T-helper 17 cell (primary cell): ENCODE measurements around the gene AQP7. TPM values are rescaled to one million over a fixed set of nuclear protein-coding genes. Genes with fewer than 3 reads are reported as not detected.
"Not testable (repeated sequence)": the region's sequence is repeated elsewhere in the genome, so short reads cannot be mapped to it uniquely, and the experiment has no call there.

ENCODE experiments used
- ATAC-seq: fragments of 150-1000 bp; cut with Tn5 transposase; 2 replicates; pipeline ENCODE4 v1.10.0; 2021; ENCODE audit warnings: mild to moderate bottlenecking, moderate library complexity
- DNase-seq, 3 donors: peaks; one replicate each; pipeline versions ENCODE4 v3.0.0 to v3.0.0-alpha.2; 2020 to 2021
- H3K9me3 ChIP-seq: one replicate; pipeline ENCODE4 v1.7.0; 2013; ENCODE audit warnings: low read length, mild to moderate bottlenecking; ENCODE audit not compliant: control insufficient read depth, poor library complexity, severe bottlenecking
- H3K27ac Mint-ChIP-seq: one replicate; pipeline ENCODE4 v1.8.0; 2022; ENCODE audit warnings: mild to moderate bottlenecking, moderate library complexity, mixed read lengths
- H3K27me3 Mint-ChIP-seq: one replicate; pipeline ENCODE4 v1.8.0; 2022; ENCODE audit warnings: mixed read lengths
- H3K36me3 Mint-ChIP-seq: one replicate; pipeline ENCODE4 v1.8.0; 2022; ENCODE audit warnings: low read depth, mixed read lengths
- H3K4me1 Mint-ChIP-seq: one replicate; pipeline ENCODE4 v1.8.0; 2022; ENCODE audit warnings: mild to moderate bottlenecking, mixed read lengths
- H3K4me3 Mint-ChIP-seq: one replicate; pipeline ENCODE4 v1.8.0; 2022; ENCODE audit warnings: mild to moderate bottlenecking, moderate library complexity, mixed read lengths
- total RNA-seq, 4 donors: library from RNA in 2 of 4; stranded (reverse) in 2 of 4; gene quantifications; one replicate each; pipeline ENCODE4 v1.2.3 and lab custom pipeline; 2022 to 2026

AQP7 gene
- total RNA-seq (1 to 10 TPM in 1 of 2 donors, under 1 TPM in 1; 0.31 to 1.2 TPM), total RNA-seq (lab: John Stamatoyannopoulos, UW) (0 to 0.15 reads per million in 2 donors)

DNA sequence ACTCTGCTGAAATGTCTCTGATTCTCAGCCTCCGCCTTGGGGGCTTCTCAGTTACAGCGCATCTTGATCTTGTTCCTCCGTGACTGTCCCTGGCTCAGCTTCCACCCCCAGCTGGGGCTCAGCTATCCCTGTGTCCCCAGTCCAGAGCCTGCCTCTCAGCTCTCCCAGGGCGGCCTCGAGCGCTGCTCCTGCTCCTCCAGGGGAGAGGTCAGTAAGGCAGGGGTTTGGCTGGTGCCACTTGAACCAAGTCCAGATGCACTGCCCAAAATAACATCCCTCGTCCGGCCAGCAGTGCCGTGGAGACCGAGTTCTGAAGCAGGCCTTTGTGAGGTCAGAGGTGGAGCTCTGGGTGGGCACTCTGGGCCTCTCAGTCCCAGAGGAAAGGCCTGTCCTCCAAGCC, at the start of gene AQP7:
Gene AQP7, minus strand, starts transcription at position 198 of the 400 bp plus-strand sequence. CDS start 1,306 bp downstream, outside the sequence.
- H3K4me3 Mint-ChIP-seq, DNase-seq, H3K9me3 ChIP-seq, H3K36me3 Mint-ChIP-seq, H3K27ac Mint-ChIP-seq, ATAC-seq, H3K27me3 Mint-ChIP-seq: not testable (repeated sequence)
- H3K4me1 Mint-ChIP-seq: peaks cover 16% of the 10 kb centered on the region

DNA sequence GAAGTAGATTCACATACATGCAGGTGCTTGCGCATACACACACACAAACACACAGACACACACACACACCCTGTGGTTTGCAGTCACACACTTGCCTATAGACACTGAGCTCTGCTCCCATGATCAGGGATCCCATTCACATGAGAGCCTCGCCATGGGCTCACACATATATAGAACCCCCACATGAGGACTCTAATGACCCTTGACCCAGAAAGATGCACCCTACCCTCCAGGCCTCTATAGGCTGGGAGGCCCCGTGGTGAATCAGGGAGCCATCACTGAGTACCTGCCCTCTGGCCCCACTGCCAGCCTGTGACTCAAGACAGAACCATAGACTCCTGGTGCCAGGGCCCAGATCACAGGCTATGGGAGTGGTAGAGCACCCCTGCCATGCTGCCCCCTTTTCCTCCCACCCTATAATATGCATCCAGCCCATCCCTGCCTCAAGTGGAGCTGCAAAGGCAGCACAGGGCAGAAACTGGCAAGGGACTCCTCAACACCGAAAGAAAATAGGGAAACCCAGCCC, 48.3 kb upstream of the AQP7 start:
- no peaks in the 10 kb centered on the region for H3K27me3 Mint-ChIP-seq
- peak overlapping the region; percentile 65 for H3K27ac Mint-ChIP-seq
- no peaks in the 10 kb centered on the region for H3K36me3 Mint-ChIP-seq
- no peak for DNase-seq
- no peak overlapping the region for H3K4me3 Mint-ChIP-seq
- no peaks in the 10 kb centered on the region for H3K9me3 ChIP-seq
- no peak for ATAC-seq
- H3K4me1 Mint-ChIP-seq: peaks cover 50% of the 10 kb centered on the region

DNA sequence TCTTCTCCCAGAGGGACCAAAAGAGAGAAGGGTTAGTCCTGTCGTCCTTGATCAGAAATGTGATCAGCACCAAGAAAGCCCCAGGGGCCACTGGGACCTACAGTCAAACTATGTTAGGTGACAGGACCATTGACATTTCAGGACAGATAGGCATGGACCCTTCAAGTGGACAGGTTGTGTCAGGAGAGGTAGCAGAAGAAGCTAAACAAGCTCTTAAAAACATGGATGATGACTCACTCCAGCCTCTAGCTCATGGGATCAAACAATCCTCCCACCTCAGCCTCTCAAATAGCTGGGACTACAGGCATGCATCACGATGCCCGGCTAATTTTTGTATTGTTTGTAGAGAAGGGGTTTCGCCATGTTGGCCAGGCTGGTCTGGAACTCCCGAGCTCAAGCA, 47.3 kb upstream of the AQP7 start:
- H3K27ac Mint-ChIP-seq: no peak overlapping the region
- H3K4me3 Mint-ChIP-seq: no peak overlapping the region
- H3K4me1 Mint-ChIP-seq: peaks cover 54% of the 10 kb centered on the region

DNA sequence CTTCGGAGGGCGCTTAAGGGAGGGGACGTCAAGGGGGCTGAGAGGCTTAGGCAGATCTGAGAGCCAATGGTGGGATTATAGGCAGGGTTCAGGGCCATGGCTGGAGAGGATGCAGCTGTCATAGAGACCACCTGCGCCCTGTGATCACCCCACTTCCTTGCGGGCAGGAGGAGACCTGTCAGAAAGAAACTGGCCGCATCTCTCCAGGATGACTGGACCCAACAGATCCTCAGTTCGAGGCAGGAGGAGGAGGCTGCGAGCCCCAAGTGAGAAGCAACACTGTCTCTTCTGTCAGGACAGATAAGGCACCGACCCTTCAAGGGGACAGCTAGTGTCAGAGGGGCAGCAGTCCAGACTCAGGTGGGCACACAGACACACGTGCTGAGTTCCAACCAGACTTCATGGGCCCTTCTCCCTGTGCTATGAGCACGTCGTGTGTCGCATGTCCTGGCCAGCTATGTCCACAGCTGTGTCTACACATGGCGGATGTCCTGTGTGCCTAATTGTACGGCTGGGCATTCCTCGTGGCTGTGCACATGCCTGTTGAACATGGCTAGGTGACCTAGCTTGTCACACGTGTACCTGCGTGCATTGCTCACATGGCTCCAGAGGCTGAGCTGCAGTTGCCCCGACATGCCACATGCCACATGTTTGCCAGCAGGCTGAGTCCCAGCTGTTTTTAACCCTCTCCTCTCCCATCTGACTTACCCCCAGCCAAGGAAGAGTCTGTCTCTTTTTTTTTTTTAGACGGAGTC, 45.6 kb upstream of the AQP7 start:
- no peak for DNase-seq
- H3K4me3 Mint-ChIP-seq: peak overlapping the region; percentile 97
- H3K36me3 Mint-ChIP-seq: peaks cover 2% of the 10 kb centered on the region
- ATAC-seq: no peak
- H3K4me1 Mint-ChIP-seq: peaks cover 47% of the 10 kb centered on the region
- no peaks in the 10 kb centered on the region for H3K27me3 Mint-ChIP-seq
- H3K9me3 ChIP-seq: no peaks in the 10 kb centered on the region
- H3K27ac Mint-ChIP-seq: peak overlapping the region; percentile 99

More for the DNA sequence above, 47.3 kb upstream of the AQP7 start:
- no peaks in the 10 kb centered on the region for H3K27me3 Mint-ChIP-seq
- H3K36me3 Mint-ChIP-seq: peaks cover 2% of the 10 kb centered on the region
- H3K9me3 ChIP-seq: no peaks in the 10 kb centered on the region
- ATAC-seq: no peak
- DNase-seq: no peak

DNA sequence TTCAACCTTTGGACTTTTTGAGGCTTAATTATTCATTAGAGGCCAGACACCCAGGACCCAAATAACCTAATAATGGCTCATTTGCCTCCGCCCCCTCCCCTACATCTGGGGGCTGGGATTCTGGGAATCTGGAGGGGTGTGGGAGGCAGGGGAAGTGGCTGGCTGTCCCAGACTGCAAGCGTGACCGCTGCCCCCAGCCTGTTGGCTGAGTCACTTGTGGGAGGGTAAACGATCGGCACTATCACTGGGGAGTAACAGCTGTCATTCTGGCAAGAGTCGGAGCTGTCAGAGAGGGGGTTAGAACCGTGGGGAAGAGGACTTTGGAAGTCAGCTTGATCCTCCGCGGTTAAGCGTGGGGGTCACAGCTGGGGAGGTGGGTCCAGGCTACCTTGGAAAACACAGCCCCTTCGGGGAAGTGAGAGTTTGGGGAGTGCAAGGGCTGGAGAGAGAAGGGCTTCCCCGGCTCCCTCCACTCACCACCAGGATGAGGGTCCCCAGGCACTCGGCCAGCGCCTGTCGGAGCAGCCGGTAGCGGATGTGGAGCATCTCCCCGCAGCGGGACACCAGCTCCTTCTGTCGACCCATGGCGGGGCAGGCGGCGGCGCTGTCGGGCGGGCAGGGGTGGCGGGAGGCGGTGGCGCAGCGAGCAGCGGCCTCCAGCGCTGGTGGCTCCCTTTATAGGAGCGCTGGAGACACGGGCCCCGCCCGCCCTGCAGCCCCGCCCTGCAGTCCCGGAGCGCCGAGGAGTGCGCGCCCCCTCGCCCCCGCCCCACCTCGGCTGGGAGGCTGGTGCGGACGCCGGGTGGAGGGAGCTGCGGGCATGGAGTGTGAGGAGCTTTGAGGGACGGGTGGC, 44.8 kb upstream of the AQP7 start, which contains the start of gene AQP3:
Gene AQP3, minus strand, starts transcription at position 648 of the 853 bp plus-strand sequence. Its CDS starts 63 bp downstream, at position 585.
- peak; percentile 59 for ATAC-seq
- H3K36me3 Mint-ChIP-seq: peaks cover 2% of the 10 kb centered on the region
- DNase-seq: peak; percentile 69 to 71 (median 70)

DNA sequence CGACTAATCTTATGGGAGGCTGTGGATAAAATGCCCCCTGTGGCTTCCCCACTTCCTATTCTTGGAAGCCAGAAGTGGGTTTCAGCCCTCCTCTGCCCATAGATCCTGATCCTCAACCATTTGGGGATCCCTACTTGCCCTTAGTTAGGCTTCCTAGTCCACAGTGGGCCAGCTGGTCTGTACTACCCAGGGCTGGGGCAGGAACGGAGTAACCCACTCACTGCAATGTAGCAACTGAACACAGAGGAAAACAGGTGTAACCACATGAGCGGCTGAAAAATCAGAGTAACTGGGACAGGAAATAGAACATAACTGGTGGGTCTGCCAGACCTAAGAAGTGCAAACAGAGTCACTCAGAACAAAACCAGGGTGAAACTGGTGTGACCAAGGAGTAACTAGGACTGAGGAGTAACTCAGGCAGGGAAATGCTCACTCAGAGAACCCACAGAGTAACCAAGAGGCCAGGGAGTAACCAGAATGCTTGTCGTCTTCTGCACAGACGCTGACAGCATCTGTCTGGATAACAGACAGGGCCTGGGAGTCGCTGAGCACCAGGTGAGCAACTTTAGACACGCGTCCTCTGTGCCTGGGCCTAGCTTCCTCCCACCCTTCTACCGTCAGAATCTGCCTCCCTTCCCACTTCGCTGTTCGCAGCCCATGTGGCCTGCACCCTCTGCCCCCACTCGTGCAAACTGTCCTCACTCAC, 44.0 kb upstream of the AQP7 start:
- H3K27ac Mint-ChIP-seq: peak overlapping the region; percentile 99
- DNase-seq (peak in 2 of 3 donors; percentile 46 to 48), ATAC-seq (peak; percentile 76)
- no peaks in the 10 kb centered on the region for H3K9me3 ChIP-seq
- H3K27me3 Mint-ChIP-seq: no peaks in the 10 kb centered on the region
- H3K4me3 Mint-ChIP-seq: peak overlapping the region; percentile 97
- peaks cover 2% of the 10 kb centered on the region for H3K36me3 Mint-ChIP-seq
- peaks cover 45% of the 10 kb centered on the region for H3K4me1 Mint-ChIP-seq

More for the DNA sequence above, 44.8 kb upstream of the AQP7 start, which contains the start of gene AQP3:
- Mint-ChIP-seq H3K4me1 (peaks cover 41% of the 10 kb centered on the region), H3K4me3 (peak within 1 kb of the TSS; percentile 97), H3K27me3 (no peaks in the 10 kb centered on the region), H3K27ac (peak within 1 kb of the TSS; percentile 99)
- H3K9me3 ChIP-seq: no peaks in the 10 kb centered on the region

DNA sequence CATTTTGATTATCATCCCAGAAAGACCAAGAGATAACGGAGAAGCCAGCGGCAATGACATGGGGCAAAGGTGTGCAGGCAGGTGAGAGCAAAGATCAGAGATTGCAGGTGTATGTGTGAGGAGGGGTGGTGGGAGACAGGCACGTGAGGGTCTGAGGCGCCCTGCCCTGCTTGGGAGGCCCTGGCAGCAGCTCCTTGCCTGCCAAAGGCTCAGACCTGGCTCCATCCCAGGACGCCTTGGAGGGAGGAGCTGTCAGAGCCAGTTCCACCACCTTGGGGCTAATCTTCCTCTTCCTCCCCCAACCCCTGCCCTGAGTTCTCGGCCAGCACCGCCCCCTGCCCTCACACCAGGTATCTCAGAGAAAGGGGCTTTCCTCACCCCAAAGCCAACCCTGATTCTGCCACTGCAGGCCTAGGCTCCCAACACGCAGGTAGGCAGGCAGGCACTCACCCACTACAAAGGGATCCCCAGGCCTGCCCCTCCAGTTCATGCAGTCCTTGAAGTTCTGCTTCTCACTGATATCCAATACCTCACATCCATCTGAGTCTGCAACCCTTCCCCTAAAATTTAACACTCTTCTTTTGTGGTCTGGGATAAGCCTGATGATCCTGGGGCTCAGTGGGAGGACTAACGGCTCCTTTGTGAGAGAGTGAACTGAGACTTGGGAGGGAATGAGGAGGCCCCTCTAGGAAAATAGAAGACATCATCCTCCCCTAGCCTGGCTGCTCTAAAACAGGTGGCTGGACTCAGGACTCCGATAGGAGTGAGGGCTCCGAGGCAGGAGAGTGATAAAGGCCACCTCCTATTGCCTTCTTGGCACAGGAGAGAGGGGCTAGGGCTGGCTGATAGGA, 43.2 kb upstream of the AQP7 start:
- peaks cover 2% of the 10 kb centered on the region for H3K36me3 Mint-ChIP-seq
- H3K4me1 Mint-ChIP-seq: peaks cover 47% of the 10 kb centered on the region
- DNase-seq: peak in 2 of 3 donors; percentile 47 to 53

DNA sequence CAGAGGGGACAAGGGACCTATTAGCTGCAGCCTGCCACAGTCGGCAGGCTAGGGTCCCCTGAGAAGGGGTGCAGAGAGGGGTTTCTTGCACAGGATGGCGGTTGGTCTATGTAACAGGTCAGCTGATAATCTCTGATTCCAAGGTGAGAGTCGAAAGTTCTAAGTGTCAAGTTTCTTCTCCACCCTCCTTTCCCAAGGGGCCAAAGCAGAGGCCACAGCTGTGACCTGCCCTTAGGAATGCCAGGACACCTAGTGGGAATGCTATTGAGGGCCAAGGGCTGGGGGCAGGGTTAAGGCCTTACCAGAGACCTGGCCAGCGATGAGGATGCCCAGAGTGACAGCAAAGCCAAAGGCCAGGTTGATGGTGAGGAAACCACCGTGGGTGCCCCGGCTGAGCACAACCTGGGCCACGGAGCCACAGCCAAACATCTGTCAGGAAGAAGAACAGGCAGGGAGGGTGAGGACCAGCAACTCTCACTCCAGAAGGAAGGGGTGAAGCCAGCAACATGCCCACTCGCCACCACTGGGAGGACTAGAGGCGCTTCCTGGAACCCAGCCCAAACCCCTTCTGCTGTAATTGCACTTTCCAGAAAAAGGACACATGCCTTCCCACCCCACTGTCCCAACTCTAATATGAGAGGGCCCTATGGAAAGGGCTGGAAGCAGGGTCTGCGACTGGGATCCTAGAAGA, 41.2 kb upstream of the AQP7 start:
- Mint-ChIP-seq H3K36me3 (peaks cover 9% of the 10 kb centered on the region), H3K27ac (peak overlapping the region; percentile 99), H3K4me1 (peaks cover 58% of the 10 kb centered on the region), H3K4me3 (peak overlapping the region; percentile 97), H3K27me3 (no peaks in the 10 kb centered on the region)
- no peaks in the 10 kb centered on the region for H3K9me3 ChIP-seq
- ATAC-seq (no peak), DNase-seq (no peak)

More for the DNA sequence above, 43.2 kb upstream of the AQP7 start:
- no peaks in the 10 kb centered on the region for H3K27me3 Mint-ChIP-seq
- H3K9me3 ChIP-seq: no peaks in the 10 kb centered on the region
- peak; percentile 55 for ATAC-seq
- H3K4me3 Mint-ChIP-seq: peak overlapping the region; percentile 97
- peak overlapping the region; percentile 99 for H3K27ac Mint-ChIP-seq

DNA sequence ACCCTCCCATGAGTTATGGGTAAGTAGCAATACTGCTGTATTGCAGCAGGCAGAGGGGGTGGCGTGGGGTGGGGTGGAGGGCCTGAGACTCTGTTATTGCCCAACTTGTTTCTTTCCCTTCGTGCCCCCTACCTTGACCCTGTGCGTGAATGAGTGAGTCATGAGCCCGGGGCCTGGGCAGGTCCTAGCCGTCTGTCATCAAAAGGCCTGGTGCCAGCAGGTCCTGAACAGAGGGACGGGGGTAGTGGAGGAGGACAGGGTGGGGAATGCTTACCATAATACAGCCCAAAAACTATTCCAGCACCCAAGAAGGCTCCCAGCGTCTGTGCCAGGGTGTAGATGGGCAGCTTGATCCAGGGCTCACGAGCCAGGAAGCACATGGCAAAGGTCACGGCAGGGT, 40.7 kb upstream of the AQP7 start:
- Mint-ChIP-seq H3K4me1 (peaks cover 53% of the 10 kb centered on the region), H3K27ac (peak overlapping the region; percentile 99), H3K4me3 (peak overlapping the region; percentile 7), H3K27me3 (no peaks in the 10 kb centered on the region), H3K36me3 (peaks cover 9% of the 10 kb centered on the region)
- DNase-seq: no peak
- no peak for ATAC-seq
- H3K9me3 ChIP-seq: no peaks in the 10 kb centered on the region

DNA sequence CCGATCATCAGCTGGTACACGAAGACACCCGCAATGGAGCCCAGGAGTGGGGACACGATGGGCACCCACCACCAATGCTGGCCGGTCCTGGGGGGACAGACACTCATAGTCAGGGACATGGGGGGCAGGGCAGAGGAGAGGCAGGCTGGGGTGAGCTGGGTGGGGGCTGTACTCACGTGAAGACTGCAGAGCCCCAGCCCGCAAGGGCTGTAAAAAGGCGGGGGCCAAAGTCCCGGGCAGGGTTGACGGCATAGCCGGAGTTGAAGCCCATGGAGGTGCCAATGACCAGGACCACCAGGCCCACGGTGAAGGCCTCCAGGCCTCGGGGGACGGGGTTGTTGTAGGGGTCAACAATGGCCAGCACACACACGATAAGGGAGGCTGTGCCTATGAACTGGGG, 39.8 kb upstream of the AQP7 start:
- Mint-ChIP-seq H3K4me3 (peak overlapping the region; percentile 43), H3K4me1 (peaks cover 57% of the 10 kb centered on the region), H3K27me3 (no peaks in the 10 kb centered on the region), H3K27ac (no peak overlapping the region), H3K36me3 (peaks cover 9% of the 10 kb centered on the region)
- no peaks in the 10 kb centered on the region for H3K9me3 ChIP-seq
- DNase-seq (no peak), ATAC-seq (no peak)

DNA sequence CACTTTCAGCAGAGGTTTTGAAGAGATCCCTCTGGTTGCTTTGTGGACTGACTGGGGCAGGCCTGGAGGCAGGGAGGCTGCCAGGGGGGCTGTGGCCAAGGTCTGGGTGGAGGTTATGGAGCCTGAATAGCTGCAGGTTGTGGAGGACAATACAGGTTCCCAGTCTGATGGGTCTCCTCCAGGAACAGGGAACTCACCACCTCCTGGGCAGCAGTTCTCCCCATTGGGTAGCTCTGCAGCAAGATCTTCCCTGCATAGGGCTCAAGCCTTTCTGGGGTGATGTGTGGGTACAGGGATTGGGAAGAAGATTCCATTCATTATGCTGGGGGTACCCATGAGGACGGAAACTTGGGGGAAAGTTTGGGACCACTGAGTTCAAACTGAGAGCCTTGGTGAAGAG, 38.2 kb upstream of the AQP7 start:
- Mint-ChIP-seq H3K4me3 (no peak overlapping the region), H3K27me3 (no peaks in the 10 kb centered on the region), H3K36me3 (peaks cover 9% of the 10 kb centered on the region), H3K27ac (peak overlapping the region; percentile 32), H3K4me1 (peaks cover 54% of the 10 kb centered on the region)
- H3K9me3 ChIP-seq: no peaks in the 10 kb centered on the region
- no peak for ATAC-seq
- no peak for DNase-seq
